Tibial artery (tissue), 4 donors: Measurements from ENCODE around the gene CLEC10A.
A peak's percentile ranks its signal among the peaks of the same experiment; 100 is the strongest.

Experiments
- DNase-seq, 2 donors: peaks; one replicate each; pipeline ENCODE4 v3.0.0-alpha.2; 2019
- H3K27ac ChIP-seq, 2 donors: fragments of 200-600 bp; sonication (generic) in 1 of 2; 1 replicate in 1 of 2; 2 replicates in 1 of 2; pipeline ENCODE4 v1.5.1; 2018 to 2019; ENCODE audit warnings: mild to moderate bottlenecking in 1 of 2
- H3K27me3 ChIP-seq, 2 donors: fragments of 200-600 bp; sonication (generic) in 1 of 2; one replicate each; pipeline versions ENCODE4 v1.5.1 to v1.6.0; 2016 to 2019
- H3K36me3 ChIP-seq, 3 donors: fragments of 200-600 bp; sonication (generic) in 2 of 3; one replicate each; pipeline ENCODE4 v1.5.1; 2016 to 2019; ENCODE audit warnings: mild to moderate bottlenecking in 2 of 3
- H3K4me1 ChIP-seq, 4 donors: fragments of 200-600 bp; sonication (generic) in 2 of 4; 1 replicate in 3 of 4; 2 replicates in 1 of 4; pipeline ENCODE4 v1.5.1; 2016 to 2019
- H3K4me3 ChIP-seq, 2 donors: fragments of 200-600 bp; sonication (generic) in 1 of 2; 1 replicate in 1 of 2; 2 replicates in 1 of 2; pipeline ENCODE4 v1.5.1; 2018 to 2019; ENCODE audit warnings: mild to moderate bottlenecking in 2 of 2
- H3K9me3 ChIP-seq, 3 donors: fragments of 200-600 bp; sonication (generic) in 1 of 3; one replicate each; pipeline ENCODE4 v1.5.1; 2016 to 2019
- intact Hi-C: fragments of 100-400 bp; cut with DNase I; formaldehyde crosslinking; loops from one replicate; pipeline ENCODE4 v1.15.0; 2023; ENCODE audit warnings: low total_unique reads
- TF ChIP-seq, protein P1 (sequence below), 2 experiments: fragments of 200-600 bp in 1 of 2; fragments of 450-650 bp in 1 of 2; IDR thresholded peaks; one replicate each; pipeline ENCODE4 v1.5.1; 2017 to 2019; ENCODE audit warnings: antibody characterized with exemption in 2 of 2, mild to moderate bottlenecking in 1 of 2, moderate library complexity in 1 of 2

CLEC10A gene

DNA sequence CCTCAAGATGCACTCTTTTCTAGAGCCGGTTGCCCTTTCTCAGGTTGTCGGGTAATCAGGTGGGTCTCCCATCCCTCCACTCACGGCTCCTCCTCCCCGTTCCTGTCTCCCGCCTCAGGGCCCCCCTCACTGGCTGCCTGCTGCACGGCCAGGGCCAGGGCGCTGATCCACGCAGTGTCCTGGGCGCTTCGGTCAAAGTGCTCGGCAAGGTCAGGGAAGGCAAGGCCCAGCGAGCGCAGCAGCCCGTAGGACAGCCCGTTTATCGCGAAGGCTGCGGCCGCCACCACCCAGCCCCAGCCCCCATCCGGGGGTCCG is 36.9 kb downstream of the CLEC10A start:
- Histone ChIP-seq H3K4me3 (peak overlapping the region; percentile 31 to 47), H3K27me3 (peaks cover 8 to 71% of the 10 kb centered on the region in 2 donors), H3K9me3 (no peaks in the 10 kb centered on the region), H3K36me3 (no peaks in the 10 kb centered on the region), H3K27ac (no peak overlapping the region), H3K4me1 (peaks cover 0 to 35% (median 26%) of the 10 kb centered on the region in 4 donors)
- DNase-seq, result no peak
- TF ChIP-seq, protein P1, sequence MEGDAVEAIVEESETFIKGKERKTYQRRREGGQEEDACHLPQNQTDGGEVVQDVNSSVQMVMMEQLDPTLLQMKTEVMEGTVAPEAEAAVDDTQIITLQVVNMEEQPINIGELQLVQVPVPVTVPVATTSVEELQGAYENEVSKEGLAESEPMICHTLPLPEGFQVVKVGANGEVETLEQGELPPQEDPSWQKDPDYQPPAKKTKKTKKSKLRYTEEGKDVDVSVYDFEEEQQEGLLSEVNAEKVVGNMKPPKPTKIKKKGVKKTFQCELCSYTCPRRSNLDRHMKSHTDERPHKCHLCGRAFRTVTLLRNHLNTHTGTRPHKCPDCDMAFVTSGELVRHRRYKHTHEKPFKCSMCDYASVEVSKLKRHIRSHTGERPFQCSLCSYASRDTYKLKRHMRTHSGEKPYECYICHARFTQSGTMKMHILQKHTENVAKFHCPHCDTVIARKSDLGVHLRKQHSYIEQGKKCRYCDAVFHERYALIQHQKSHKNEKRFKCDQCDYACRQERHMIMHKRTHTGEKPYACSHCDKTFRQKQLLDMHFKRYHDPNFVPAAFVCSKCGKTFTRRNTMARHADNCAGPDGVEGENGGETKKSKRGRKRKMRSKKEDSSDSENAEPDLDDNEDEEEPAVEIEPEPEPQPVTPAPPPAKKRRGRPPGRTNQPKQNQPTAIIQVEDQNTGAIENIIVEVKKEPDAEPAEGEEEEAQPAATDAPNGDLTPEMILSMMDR (IDR thresholded peaks at IDR 0.05), result no peak
- intact Hi-C loops, result no loop called here

DNA sequence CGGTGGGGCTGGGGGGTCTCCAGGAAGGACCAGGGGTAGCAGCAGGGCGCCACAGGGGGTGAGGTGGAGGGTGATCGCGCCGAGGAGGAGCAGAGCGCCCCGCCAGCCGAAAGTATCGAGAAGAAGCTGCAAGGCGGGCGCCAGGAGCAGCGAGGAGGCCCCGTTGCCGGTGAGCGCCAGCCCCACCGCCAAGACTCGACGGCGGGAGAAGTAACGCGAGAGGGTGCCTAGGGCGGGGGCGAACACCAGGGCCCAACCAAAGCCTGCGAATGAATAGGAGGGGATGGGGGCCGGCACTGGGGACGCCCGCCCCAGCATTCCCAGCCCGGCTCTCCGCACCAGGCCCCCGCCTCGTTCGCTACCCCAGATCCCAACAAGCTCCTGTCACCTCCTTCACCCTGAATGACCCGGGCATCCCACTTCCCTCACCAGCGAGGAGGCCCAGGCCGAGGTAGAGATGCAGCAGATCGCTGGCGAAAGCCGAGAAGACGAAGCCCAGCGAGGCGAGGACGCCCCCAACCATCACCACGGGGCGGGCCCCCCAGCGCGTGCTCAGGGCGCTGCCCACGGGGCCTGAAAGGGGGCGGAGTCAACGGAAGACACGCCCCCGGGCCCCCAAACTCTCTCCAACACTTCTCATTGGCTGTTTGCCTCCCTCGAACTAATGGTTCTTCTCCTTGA is 37.4 kb downstream of the CLEC10A start:
- H3K27ac ChIP-seq, result no peak overlapping the region
- peaks cover 8 to 68% of the 10 kb centered on the region in 2 donors for H3K27me3 ChIP-seq
- no peaks in the 10 kb centered on the region for H3K9me3 ChIP-seq
- H3K36me3 ChIP-seq, result no peaks in the 10 kb centered on the region
- H3K4me3 ChIP-seq, result peak overlapping the region; percentile 31 to 47
- intact Hi-C loops, result no loop called here
- peaks cover 0 to 35% (median 26%) of the 10 kb centered on the region in 4 donors for H3K4me1 ChIP-seq
- TF ChIP-seq, protein P1 (IDR thresholded peaks at IDR 0.05), result no peak
- no peak for DNase-seq

DNA sequence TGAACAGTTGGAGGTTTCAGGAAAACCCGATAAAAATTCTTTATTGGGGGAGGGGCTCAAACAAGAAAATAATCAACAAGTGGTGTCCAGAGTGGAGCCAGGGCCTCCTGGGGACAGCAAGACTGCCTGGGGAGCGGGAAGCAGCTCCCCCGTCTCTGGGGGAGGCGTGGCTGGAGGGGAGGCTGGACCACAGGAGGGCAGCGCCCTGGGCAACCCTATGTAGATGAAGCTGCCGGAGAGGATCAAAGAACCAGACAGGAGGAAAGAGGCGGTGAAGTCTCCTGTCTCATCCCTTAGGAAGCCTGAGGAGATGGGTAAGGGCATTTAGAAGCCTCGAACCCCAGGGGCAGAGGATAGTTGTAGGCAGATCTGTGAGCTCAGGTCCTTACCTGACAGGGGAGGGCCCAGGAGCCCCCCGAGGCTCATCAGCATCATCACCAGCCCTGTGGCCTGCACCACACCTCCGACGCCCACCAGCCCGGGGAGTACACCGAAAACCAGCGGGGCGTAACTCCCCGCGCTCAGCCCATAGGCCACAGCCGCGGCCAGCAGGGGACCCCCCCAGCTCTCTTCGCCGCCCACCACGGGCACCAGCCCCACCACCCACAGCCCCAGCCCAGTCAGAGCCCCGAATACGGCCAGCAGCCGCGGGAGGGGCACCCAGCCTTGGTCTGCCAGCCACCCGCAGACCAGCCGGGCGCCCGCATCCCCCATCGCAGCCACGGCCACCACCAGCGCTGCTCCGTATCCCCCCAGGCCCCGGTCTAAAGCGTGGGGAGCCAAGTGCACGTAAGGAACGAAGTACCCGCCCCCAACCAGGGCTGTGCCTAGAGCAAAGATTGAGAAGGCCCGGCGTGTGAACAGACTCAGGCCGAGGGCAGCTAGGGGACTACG is 38.2 kb downstream of the CLEC10A start:
- TF ChIP-seq, protein P1 (IDR thresholded peaks at IDR 0.05), result no peak
- H3K4me3 ChIP-seq, result peak overlapping the region in 1 of 2 donors; percentile 47
- peaks cover 0 to 32% (median 25%) of the 10 kb centered on the region in 4 donors for H3K4me1 ChIP-seq
- H3K9me3 ChIP-seq, result no peaks in the 10 kb centered on the region
- intact Hi-C loops, result no loop called here
- no peaks in the 10 kb centered on the region for H3K36me3 ChIP-seq
- peaks cover 8 to 61% of the 10 kb centered on the region in 2 donors for H3K27me3 ChIP-seq
- H3K27ac ChIP-seq, result no peak overlapping the region
- no peak for DNase-seq

DNA sequence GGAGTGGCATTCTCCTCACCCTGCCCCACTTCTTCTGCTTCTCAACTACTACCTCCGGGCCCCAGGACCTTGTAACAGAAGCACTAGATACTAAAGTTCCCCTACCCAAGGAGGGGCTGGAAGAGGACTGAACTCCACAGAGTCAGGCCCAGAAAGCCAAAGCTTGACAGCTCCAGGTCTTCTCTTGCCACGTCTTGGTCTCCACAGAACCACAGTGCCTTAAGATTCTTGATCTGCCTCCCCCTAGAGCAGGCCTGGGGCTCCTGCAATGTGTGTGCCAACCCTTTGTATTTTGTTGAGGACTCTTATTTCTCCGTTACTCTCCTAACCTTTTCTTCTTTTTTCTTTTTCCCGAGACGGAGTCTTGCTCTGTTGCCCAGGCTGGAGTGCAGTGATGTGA is 40.2 kb downstream of the CLEC10A start:
- Histone ChIP-seq H3K27ac (no peak overlapping the region), H3K36me3 (no peaks in the 10 kb centered on the region), H3K4me3 (no peak overlapping the region), H3K9me3 (no peaks in the 10 kb centered on the region), H3K27me3 (peaks cover 8 to 69% of the 10 kb centered on the region in 2 donors), H3K4me1 (peaks cover 0 to 42% (median 29%) of the 10 kb centered on the region in 4 donors)
- intact Hi-C loops, result no loop called here
- TF ChIP-seq, protein P1 (IDR thresholded peaks at IDR 0.05), result no peak
- DNase-seq, result no peak

DNA sequence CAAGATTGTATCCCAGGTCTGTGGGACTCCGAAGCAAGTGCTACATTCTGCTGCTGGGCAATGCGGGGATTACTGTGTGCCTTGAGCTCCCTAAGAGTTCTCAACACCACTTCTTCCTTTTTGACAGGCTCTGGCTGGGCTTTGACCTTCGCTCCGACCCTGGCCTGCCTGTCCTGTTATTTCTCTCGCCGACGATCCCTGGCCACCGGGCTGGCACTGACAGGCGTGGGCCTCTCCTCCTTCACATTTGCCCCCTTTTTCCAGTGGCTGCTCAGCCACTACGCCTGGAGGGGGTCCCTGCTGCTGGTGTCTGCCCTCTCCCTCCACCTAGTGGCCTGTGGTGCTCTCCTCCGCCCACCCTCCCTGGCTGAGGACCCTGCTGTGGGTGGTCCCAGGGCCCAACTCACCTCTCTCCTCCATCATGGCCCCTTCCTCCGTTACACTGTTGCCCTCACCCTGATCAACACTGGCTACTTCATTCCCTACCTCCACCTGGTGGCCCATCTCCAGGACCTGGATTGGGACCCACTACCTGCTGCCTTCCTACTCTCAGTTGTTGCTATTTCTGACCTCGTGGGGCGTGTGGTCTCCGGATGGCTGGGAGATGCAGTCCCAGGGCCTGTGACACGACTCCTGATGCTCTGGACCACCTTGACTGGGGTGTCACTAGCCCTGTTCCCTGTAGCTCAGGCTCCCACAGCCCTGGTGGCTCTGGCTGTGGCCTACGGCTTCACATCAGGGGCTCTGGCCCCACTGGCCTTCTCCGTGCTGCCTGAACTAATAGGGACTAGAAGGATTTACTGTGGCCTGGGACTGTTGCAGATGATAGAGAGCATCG is 41.8 kb downstream of the CLEC10A start:
- H3K4me1 ChIP-seq, result peaks cover 0 to 33% (median 21%) of the 10 kb centered on the region in 4 donors
- H3K4me3 ChIP-seq, result no peak overlapping the region

More for the DNA sequence above, 41.8 kb downstream of the CLEC10A start:
- TF ChIP-seq, protein P1 (IDR thresholded peaks at IDR 0.05), result no peak
- Histone ChIP-seq H3K27me3 (peaks cover 3 to 64% of the 10 kb centered on the region in 2 donors), H3K9me3 (no peaks in the 10 kb centered on the region), H3K27ac (no peak overlapping the region), H3K36me3 (no peaks in the 10 kb centered on the region)
- DNase-seq, result no peak
- intact Hi-C loops, result no loop called here
